ENCODE data around the gene LRRC40.

Gene LRRC40

DNA sequence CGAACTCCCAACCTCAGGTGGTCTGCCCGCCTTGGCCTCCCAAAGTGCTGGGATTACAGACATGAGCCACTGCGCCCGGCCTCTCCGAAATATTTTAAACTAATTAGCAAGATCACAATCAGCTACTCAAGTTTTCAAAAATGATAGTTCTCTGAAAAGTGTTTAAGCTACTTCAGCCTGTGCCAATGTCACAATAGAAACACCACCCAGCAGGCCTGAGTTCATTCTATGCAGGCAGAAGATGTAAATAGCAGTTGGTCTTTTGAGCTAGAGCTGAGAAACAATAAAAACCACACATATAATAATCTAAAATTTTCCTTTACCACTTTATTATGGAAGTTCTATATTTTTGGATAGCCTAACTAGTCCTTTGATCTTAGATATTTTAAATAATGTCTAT is 96.1 kb downstream of the LRRC40 start:
- DNase-seq = no peak

DNA sequence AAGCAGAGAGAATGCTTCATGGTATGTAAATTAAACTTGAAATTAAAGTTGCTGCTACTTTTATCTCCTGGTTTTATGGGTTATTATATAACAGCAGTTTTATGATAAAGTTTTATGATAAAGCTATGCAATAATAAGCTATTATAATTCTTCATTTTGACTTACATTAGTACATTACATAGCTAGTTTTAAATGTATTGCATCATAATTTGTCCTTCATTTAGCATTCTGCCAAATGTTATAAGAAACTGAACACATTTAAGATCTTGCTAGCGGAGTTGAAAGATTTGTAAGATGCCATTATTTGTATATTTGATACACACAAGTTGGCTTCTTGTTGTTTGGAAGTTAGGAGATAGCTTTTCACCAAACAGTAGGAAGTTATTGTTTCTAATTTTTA is 101.6 kb downstream of the LRRC40 start:
- DNase-seq = no peak

DNA sequence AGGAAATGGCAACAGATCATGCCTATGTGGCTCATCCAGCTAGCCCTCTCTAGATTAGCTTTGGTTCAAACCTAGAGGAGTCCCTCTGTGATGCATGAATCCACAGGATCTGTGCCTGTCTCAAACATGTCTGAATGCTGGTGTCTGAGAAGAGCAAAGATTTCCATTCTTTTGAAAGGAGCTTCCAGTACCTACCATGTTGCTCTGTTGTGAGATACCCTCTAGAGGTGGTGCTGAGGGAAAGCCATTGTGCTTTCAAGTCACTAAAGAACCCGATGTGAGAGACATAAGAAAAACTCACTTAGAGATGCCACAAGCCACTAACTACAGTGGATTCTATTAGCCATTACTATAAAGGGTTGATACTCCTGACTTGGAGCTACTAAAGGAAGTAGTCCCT is 103.6 kb downstream of the LRRC40 start:
- no peak for DNase-seq

DNA sequence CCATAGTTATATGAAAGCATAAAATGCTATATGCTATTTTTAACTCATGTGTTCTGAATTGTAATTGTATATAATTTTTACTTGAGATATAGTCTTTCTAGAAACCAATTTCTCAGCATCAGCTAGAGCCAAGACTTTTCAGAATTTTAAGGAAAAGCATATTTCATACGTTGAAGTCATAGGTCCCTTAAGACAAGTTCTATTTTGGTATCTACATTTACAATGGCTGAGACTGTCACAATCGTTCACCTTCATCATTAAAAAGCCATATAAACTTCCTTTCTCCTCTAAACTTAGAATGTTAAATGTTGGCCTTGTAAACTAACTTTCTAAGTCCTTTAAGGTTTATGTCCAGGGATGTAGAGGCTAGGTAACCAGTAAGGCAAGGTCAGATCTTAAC is 104.1 kb downstream of the LRRC40 start:
- DNase-seq = no peak
